ENCODE data around the gene MPP2.

DNA sequence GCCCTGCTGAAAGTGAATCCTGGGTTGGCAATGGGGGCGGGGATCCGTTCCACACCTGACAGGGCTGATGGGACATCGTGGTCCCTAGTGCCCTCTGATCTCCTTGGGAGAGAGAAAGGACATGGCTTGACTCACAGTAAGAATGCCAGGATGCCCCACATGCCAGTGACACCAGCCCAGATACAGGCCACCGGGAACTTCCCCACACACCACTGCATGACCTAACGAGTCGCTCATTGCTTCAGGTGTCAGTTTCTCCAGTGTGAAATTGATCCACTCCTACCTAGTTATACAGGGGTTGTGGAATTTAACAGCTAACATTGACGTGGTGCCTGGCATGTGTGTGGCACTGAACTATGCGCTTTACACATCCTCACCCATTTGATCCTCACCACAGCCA lies 52.8 kb downstream of the MPP2 start:
- TF ChIP-seq, protein P1, sequence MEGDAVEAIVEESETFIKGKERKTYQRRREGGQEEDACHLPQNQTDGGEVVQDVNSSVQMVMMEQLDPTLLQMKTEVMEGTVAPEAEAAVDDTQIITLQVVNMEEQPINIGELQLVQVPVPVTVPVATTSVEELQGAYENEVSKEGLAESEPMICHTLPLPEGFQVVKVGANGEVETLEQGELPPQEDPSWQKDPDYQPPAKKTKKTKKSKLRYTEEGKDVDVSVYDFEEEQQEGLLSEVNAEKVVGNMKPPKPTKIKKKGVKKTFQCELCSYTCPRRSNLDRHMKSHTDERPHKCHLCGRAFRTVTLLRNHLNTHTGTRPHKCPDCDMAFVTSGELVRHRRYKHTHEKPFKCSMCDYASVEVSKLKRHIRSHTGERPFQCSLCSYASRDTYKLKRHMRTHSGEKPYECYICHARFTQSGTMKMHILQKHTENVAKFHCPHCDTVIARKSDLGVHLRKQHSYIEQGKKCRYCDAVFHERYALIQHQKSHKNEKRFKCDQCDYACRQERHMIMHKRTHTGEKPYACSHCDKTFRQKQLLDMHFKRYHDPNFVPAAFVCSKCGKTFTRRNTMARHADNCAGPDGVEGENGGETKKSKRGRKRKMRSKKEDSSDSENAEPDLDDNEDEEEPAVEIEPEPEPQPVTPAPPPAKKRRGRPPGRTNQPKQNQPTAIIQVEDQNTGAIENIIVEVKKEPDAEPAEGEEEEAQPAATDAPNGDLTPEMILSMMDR (IDR thresholded peaks at IDR 0.05; ENCODE audit: insufficient read depth, low read length, poor library complexity, severe bottlenecking): no peak
- no peak for TF ChIP-seq EZH2phosphoT487 (conservative IDR thresholded peaks at IDR 0.05; ENCODE audit: low read length)
